HG02571 (cell line): ENCODE measurements around the gene UHRF2.

Experiments
- ATAC-seq: cut with Tn5 transposase; IDR thresholded peaks from one replicate; pipeline ENCODE4 v1.9.1; 2021; ENCODE audit warnings: mild to moderate bottlenecking, moderate library complexity; ENCODE audit not compliant: unreplicated experiment

Gene UHRF2

GRCh38 chr9:6553866-6554265, 140.9 kb downstream of the UHRF2 start:
- ATAC-seq = no peak
